Measurements from ENCODE around the gene FPGT.

DNA sequence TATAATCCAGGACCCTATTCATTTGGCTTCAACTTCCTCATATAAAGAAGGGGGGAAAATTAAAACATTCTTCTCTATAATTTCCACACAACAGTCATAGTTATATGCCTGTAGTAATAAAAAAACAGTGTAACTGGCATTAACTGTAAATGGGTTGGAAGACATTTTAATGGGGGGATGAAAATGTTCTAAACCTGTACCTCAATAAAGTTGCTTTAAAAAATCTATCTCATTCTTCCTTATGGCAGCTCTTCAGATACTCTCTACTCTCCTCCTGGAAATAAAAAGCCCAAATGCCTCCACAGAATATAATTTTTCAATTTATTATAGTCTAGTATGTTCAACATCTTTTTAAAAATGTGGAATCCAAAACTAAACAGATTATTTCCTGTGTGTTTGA lies 2.7 kb upstream of the FPGT start:
- TF ChIP-seq, protein P1, sequence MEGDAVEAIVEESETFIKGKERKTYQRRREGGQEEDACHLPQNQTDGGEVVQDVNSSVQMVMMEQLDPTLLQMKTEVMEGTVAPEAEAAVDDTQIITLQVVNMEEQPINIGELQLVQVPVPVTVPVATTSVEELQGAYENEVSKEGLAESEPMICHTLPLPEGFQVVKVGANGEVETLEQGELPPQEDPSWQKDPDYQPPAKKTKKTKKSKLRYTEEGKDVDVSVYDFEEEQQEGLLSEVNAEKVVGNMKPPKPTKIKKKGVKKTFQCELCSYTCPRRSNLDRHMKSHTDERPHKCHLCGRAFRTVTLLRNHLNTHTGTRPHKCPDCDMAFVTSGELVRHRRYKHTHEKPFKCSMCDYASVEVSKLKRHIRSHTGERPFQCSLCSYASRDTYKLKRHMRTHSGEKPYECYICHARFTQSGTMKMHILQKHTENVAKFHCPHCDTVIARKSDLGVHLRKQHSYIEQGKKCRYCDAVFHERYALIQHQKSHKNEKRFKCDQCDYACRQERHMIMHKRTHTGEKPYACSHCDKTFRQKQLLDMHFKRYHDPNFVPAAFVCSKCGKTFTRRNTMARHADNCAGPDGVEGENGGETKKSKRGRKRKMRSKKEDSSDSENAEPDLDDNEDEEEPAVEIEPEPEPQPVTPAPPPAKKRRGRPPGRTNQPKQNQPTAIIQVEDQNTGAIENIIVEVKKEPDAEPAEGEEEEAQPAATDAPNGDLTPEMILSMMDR (IDR thresholded peaks at IDR 0.05): no peak
- TF ChIP-seq POLR2AphosphoS5 (IDR thresholded peaks at IDR 0.05): no peak
